H9 (cell line): ENCODE results near the gene ETV6. TPM values are rescaled to one million over a fixed set of nuclear protein-coding genes. Genes with fewer than 3 reads are reported as not detected.
A peak's percentile ranks its signal among the peaks of the same experiment; 100 is the strongest.

ENCODE experiments used
- DNase-seq: peaks from one replicate; pipeline ENCODE4 v3.0.0-alpha.2; 2017
- H2AFZ ChIP-seq: one replicate; pipeline ENCODE4 v1.6.1; 2013; ENCODE audit warnings: mild to moderate bottlenecking, low read length, control low read depth, moderate library complexity
- H2AK5ac ChIP-seq: 2 replicates; pipeline ENCODE4 v1.6.1; 2013; ENCODE audit warnings: low read length, control low read depth, mixed read lengths; ENCODE audit not compliant: insufficient read length
- H2BK120ac ChIP-seq: one replicate; pipeline ENCODE4 v1.6.1; 2013; ENCODE audit warnings: low read depth, mild to moderate bottlenecking, low read length, control low read depth, inconsistent platforms; ENCODE audit not compliant: poor library complexity, severe bottlenecking
- H2BK12ac ChIP-seq: 2 replicates; pipeline ENCODE4 v1.6.1; 2013; ENCODE audit warnings: low read length, control low read depth, mixed read lengths, low read depth; ENCODE audit not compliant: insufficient read length
- H2BK15ac ChIP-seq: 2 replicates; pipeline ENCODE4 v1.6.1; 2013; ENCODE audit warnings: low read depth, low read length, control low read depth
- H2BK20ac ChIP-seq: one replicate; pipeline ENCODE4 v1.6.1; 2013; ENCODE audit warnings: low read depth, mild to moderate bottlenecking, low read length, control low read depth, inconsistent platforms; ENCODE audit not compliant: poor library complexity, severe bottlenecking
- H2BK5ac ChIP-seq: 2 replicates; pipeline ENCODE4 v1.6.1; 2013; ENCODE audit warnings: low read length, control low read depth, mixed read lengths; ENCODE audit not compliant: insufficient read length
- H3K14ac ChIP-seq: 2 replicates; pipeline ENCODE4 v1.6.1; 2013; ENCODE audit warnings: low read length, control low read depth; ENCODE audit not compliant: insufficient read depth
- H3K18ac ChIP-seq: 2 replicates; pipeline ENCODE4 v1.6.1; 2013; ENCODE audit warnings: low read depth, mild to moderate bottlenecking, mixed read lengths, low read length, control low read depth; ENCODE audit not compliant: insufficient read length
- H3K23ac ChIP-seq: 2 replicates; pipeline ENCODE4 v1.6.1; 2013; ENCODE audit warnings: low read length, control low read depth, mixed read lengths, low read depth; ENCODE audit not compliant: insufficient read length
- H3K23me2 ChIP-seq: 2 replicates; pipeline ENCODE4 v1.6.1; 2013; ENCODE audit warnings: low read depth, mild to moderate bottlenecking, mixed read lengths, low read length, control low read depth; ENCODE audit not compliant: insufficient read length, poor library complexity, severe bottlenecking
- H3K27ac ChIP-seq: 2 replicates; pipeline ENCODE4 v1.5.1; 2013; ENCODE audit warnings: low read length, control low read depth, mixed read lengths, low read depth; ENCODE audit not compliant: insufficient read length
- H3K27me3 ChIP-seq: 2 replicates; pipeline ENCODE4 v1.6.1; 2013; ENCODE audit warnings: low read length, control low read depth, inconsistent platforms; ENCODE audit not compliant: insufficient read depth
- H3K4ac ChIP-seq: 2 replicates; pipeline ENCODE4 v1.6.1; 2013; ENCODE audit warnings: low read depth, mild to moderate bottlenecking, control low read depth, inconsistent platforms, low read length, moderate library complexity
- H3K4me1 ChIP-seq: 2 replicates; pipeline ENCODE4 v1.6.1; 2013; ENCODE audit warnings: low read length, control low read depth, inconsistent platforms; ENCODE audit not compliant: insufficient read depth
- H3K4me2 ChIP-seq: 2 replicates; pipeline ENCODE4 v1.6.1; 2013; ENCODE audit warnings: low read length, control low read depth, mixed read lengths; ENCODE audit not compliant: insufficient read length, insufficient read depth
- H3K56ac ChIP-seq: 2 replicates; pipeline ENCODE4 v1.6.1; 2013; ENCODE audit warnings: low read depth, mild to moderate bottlenecking, mixed read lengths, low read length, control low read depth; ENCODE audit not compliant: insufficient read length
- H3K79me1 ChIP-seq: 2 replicates; pipeline ENCODE4 v1.6.1; 2013; ENCODE audit warnings: low read depth, mild to moderate bottlenecking, moderate library complexity, low read length, control low read depth, inconsistent platforms; ENCODE audit not compliant: insufficient read depth, poor library complexity, severe bottlenecking
- H3K79me2 ChIP-seq: 2 replicates; pipeline ENCODE4 v1.6.1; 2013; ENCODE audit warnings: low read length, control low read depth, inconsistent platforms; ENCODE audit not compliant: insufficient read depth
- H3K9ac ChIP-seq: 2 replicates; pipeline ENCODE4 v1.6.1; 2013; ENCODE audit warnings: low read length, control low read depth, mixed read lengths; ENCODE audit not compliant: insufficient read length; ENCODE audit errors: extremely low read depth
- H3K9me3 ChIP-seq: one replicate; pipeline ENCODE4 v1.6.1; 2013; ENCODE audit warnings: low read depth, low read length, inconsistent platforms; ENCODE audit not compliant: control insufficient read depth
- H3T11ph ChIP-seq: one replicate; pipeline ENCODE4 v1.6.1; 2013; ENCODE audit warnings: mild to moderate bottlenecking, low read length, control low read depth, inconsistent platforms
- H4K20me1 ChIP-seq: one replicate; pipeline ENCODE4 v1.6.1; 2013; ENCODE audit not compliant: control insufficient read depth, insufficient read length, insufficient read depth
- H4K5ac ChIP-seq: 2 replicates; pipeline ENCODE4 v1.6.1; 2013; ENCODE audit warnings: low read depth, mild to moderate bottlenecking, mixed read lengths, low read length, control low read depth; ENCODE audit not compliant: insufficient read length
- H4K8ac ChIP-seq: replicated peaks from 2 replicates; pipeline ENCODE4 v1.6.1; 2013; ENCODE audit warnings: low read length, control low read depth, mixed read lengths, low read depth; ENCODE audit not compliant: insufficient read length
- H4K91ac ChIP-seq: 2 replicates; pipeline ENCODE4 v1.6.1; 2013; ENCODE audit warnings: low read depth, mild to moderate bottlenecking, moderate library complexity, mixed read lengths, low read length, control low read depth; ENCODE audit not compliant: insufficient read length
- H3K27ac Mint-ChIP-seq, 3 experiments: 2 replicates in 2 of 3; 3 replicates in 1 of 3; pipeline ENCODE4 v1.8.0; 2020 to 2021; ENCODE audit warnings: mixed read lengths in 3 of 3, mild to moderate bottlenecking in 1 of 3, moderate library complexity in 1 of 3
- H3K27me3 Mint-ChIP-seq: 2 replicates; pipeline ENCODE4 v1.8.0; 2021; ENCODE audit warnings: low read depth, mild to moderate bottlenecking, moderate library complexity, mixed read lengths
- H3K36me3 Mint-ChIP-seq, 3 experiments: 2 replicates in 2 of 3; 3 replicates in 1 of 3; pipeline ENCODE4 v1.8.0; 2020 to 2021; ENCODE audit warnings: low read depth in 3 of 3, mixed read lengths in 3 of 3; ENCODE audit not compliant: insufficient read depth in 1 of 3
- H3K4me1 Mint-ChIP-seq, 2 experiments: 2 replicates each; pipeline ENCODE4 v1.8.0; 2020; ENCODE audit warnings: mixed read lengths in 2 of 2
- H3K4me3 Mint-ChIP-seq, 2 experiments: 2 replicates in 1 of 2; 3 replicates in 1 of 2; pipeline ENCODE4 v1.8.0; 2020 to 2021; ENCODE audit warnings: mild to moderate bottlenecking in 2 of 2, mixed read lengths in 2 of 2, moderate library complexity in 1 of 2
- H3K9me3 Mint-ChIP-seq, 2 experiments: 2 replicates in 1 of 2; 3 replicates in 1 of 2; pipeline ENCODE4 v1.8.0; 2020; ENCODE audit warnings: mild to moderate bottlenecking in 2 of 2, mixed read lengths in 2 of 2, moderate library complexity in 1 of 2
- WGBS: extraction: QIAGEN DNeasy Blood & Tissue Kit; methylation state at CpG from one replicate; pipeline ENCODE4 v1.1.7; 2013; ENCODE audit warnings: missing lambda C conversion rate, low lambda C conversion rate, mixed read lengths; ENCODE audit not compliant: insufficient read length; ENCODE audit errors: extremely low coverage; 5-methylcytosine and 5-hydroxymethylcytosine counted together
- total RNA-seq: library from RNA; stranded (reverse); gene quantifications from 2 replicates; pipeline ENCODE4 v1.2.1, GENCODE V29; 2021
- TF ChIP-seq, protein P1 (sequence below): fragments of 200-600 bp; sonication (generic); conservative IDR thresholded peaks from 3 replicates; pipeline ENCODE4 v1.8.0; 2021; ENCODE audit warnings: antibody characterized with exemption, mild to moderate bottlenecking

Gene ETV6
- total RNA-seq, 1 experiment from 2014 or later, result 28.7 TPM

GRCh38 chr12:11769723-11770514 lies 120.4 kb downstream of the ETV6 start:
- H3K27me3 Mint-ChIP-seq, result no peaks in the 10 kb centered on the region; the same call in 1 of the 2 replicates
- H2BK120ac ChIP-seq, result no peak overlapping the region
- H2BK15ac ChIP-seq, result no peak overlapping the region
- no peak overlapping the region for H3K4me2 ChIP-seq
- peaks cover 27 to 29% of the 10 kb centered on the region in 2 experiments for H3K4me1 Mint-ChIP-seq
- no peaks in the 10 kb centered on the region for H3K9me3 Mint-ChIP-seq
- no peak overlapping the region for H4K8ac ChIP-seq
- H2AK5ac ChIP-seq, result no peak overlapping the region
- no peaks in the 10 kb centered on the region for H4K20me1 ChIP-seq
- no peak overlapping the region for H3K56ac ChIP-seq
- no peaks in the 10 kb centered on the region for H3K9me3 ChIP-seq
- H3K79me1 ChIP-seq, result no peaks in the 10 kb centered on the region
- no peak overlapping the region for H3K4ac ChIP-seq
- no peak overlapping the region for H3K4me3 Mint-ChIP-seq
- H3K4me1 ChIP-seq, result no peaks in the 10 kb centered on the region; the same call in 1 of the 2 replicates
- H3K23me2 ChIP-seq, result no peaks in the 10 kb centered on the region
- H3K27me3 ChIP-seq, result no peaks in the 10 kb centered on the region
- H2BK12ac ChIP-seq, result no peak overlapping the region
- no peak for DNase-seq
- H3K14ac ChIP-seq, result no peak overlapping the region
- peaks cover 0 to 5% (median 0%) of the 10 kb centered on the region in 3 experiments; a peak in 2 of 7 replicates for H3K36me3 Mint-ChIP-seq
- no peak overlapping the region for H4K5ac ChIP-seq
- peak overlapping the region in 2 of 3 experiments; percentile 26 to 42; a peak in 2 of 7 replicates for H3K27ac Mint-ChIP-seq
- H3K79me2 ChIP-seq, result no peaks in the 10 kb centered on the region; the same call in 1 of the 2 replicates
- no peak overlapping the region for H2BK20ac ChIP-seq
- H2BK5ac ChIP-seq, result no peak overlapping the region
- no peak overlapping the region for H3K27ac ChIP-seq
- no peak overlapping the region for H4K91ac ChIP-seq
- no peak overlapping the region for H2AFZ ChIP-seq
- H3K18ac ChIP-seq, result no peak overlapping the region
- no peak overlapping the region for H3T11ph ChIP-seq
- WGBS, result no CpG with 5 or more reads among the region's 12 CpGs
- TF ChIP-seq, protein P1, sequence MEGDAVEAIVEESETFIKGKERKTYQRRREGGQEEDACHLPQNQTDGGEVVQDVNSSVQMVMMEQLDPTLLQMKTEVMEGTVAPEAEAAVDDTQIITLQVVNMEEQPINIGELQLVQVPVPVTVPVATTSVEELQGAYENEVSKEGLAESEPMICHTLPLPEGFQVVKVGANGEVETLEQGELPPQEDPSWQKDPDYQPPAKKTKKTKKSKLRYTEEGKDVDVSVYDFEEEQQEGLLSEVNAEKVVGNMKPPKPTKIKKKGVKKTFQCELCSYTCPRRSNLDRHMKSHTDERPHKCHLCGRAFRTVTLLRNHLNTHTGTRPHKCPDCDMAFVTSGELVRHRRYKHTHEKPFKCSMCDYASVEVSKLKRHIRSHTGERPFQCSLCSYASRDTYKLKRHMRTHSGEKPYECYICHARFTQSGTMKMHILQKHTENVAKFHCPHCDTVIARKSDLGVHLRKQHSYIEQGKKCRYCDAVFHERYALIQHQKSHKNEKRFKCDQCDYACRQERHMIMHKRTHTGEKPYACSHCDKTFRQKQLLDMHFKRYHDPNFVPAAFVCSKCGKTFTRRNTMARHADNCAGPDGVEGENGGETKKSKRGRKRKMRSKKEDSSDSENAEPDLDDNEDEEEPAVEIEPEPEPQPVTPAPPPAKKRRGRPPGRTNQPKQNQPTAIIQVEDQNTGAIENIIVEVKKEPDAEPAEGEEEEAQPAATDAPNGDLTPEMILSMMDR, result no peak
- no peak overlapping the region for H3K9ac ChIP-seq
- H3K23ac ChIP-seq, result no peak overlapping the region
